GM12878 (cell line): ENCODE data around the gene ARL3. TPM values are rescaled to one million over a fixed set of nuclear protein-coding genes. Genes with fewer than 3 reads are reported as not detected.

Experiments
- ATAC-seq: fragments of 200-7000 bp; cut with Tn5 transposase; 3 replicates; pipeline ENCODE4 v1.9.1; 2020; ENCODE audit warnings: mild to moderate bottlenecking, moderate library complexity
- BruUV-seq: library from RNA; stranded (reverse); fragments of 400-500 nt; replicated peaks from 2 replicates; lab custom pipeline; 2021; lab: Mats Ljungman, UMichigan
- CTCF ChIA-PET: fragments of 300-600 bp; sonication (Branson Sonifier 250); formaldehyde crosslinking; extraction: SDS; loops from one replicate; lab custom pipeline; 2021; ENCODE audit warnings: inconsistent platforms; lab: Yijun Ruan, JAX
- POLR2A ChIA-PET: fragments of 350-600 bp; formaldehyde crosslinking; extraction: SDS; loops from one replicate; lab custom pipeline; 2021; ENCODE audit warnings: inconsistent platforms; lab: Charles Lee
- RAD21 ChIA-PET: fragments of 300-600 bp; sonication (Branson Sonifier 250); formaldehyde crosslinking; loops from one replicate; lab custom pipeline; 2023; ENCODE audit warnings: antibody characterized with exemption; ENCODE audit not compliant: unreplicated experiment; lab: Charles Lee
- SMC1A ChIA-PET: fragments of 300-600 bp; sonication (Branson Sonifier 250); formaldehyde crosslinking; loops from one replicate; lab custom pipeline; 2023; ENCODE audit not compliant: unreplicated experiment, uncharacterized antibody; lab: Charles Lee
- DNase-seq: peaks from one replicate; pipeline ENCODE4 v3.0.0-alpha.2; 2011; ENCODE audit warnings: low read depth, low spot score
- FAIRE-seq: peaks from 3 replicates; lab custom pipeline; 2011; peaks lifted over from hg19 to GRCh38; lab: Jason Lieb, UNC
- H2AFZ ChIP-seq: 2 replicates; pipeline ENCODE4 v1.6.0; 2011; ENCODE audit warnings: low read depth, low read length, control low read depth; ENCODE audit not compliant: control insufficient read depth
- H3K27ac ChIP-seq: 2 replicates; pipeline ENCODE4 v1.5.1; 2011; ENCODE audit warnings: control low read depth; ENCODE audit not compliant: control insufficient read depth, insufficient read depth
- H3K27me3 ChIP-seq, 2 experiments: replicated peaks in 1 of 2; 2 replicates each; pipeline versions ENCODE4 v1.6.0 to v1.6.1; 2011; ENCODE audit warnings: low read length in 1 of 2; ENCODE audit not compliant: control insufficient read depth in 2 of 2, insufficient read depth in 2 of 2
- H3K36me3 ChIP-seq, 2 experiments: 2 replicates each; pipeline ENCODE4 v1.5.1; 2011; ENCODE audit warnings: low read length in 1 of 2; ENCODE audit not compliant: control insufficient read depth in 2 of 2, insufficient read depth in 2 of 2
- H3K4me1 ChIP-seq: 2 replicates; pipeline ENCODE4 v1.6.1; 2011; ENCODE audit warnings: mild to moderate bottlenecking, low read length, moderate library complexity, mixed read lengths; ENCODE audit not compliant: control insufficient read depth, insufficient read depth
- H3K4me2 ChIP-seq: 2 replicates; pipeline ENCODE4 v1.6.0; 2011; ENCODE audit warnings: control low read depth; ENCODE audit not compliant: control insufficient read depth, insufficient read depth
- H3K4me3 ChIP-seq: fragments of 200-600 bp; sonication (generic); 2 replicates; pipeline ENCODE4 v1.5.1; 2016
- H3K79me2 ChIP-seq: 2 replicates; pipeline ENCODE4 v1.6.0; 2011; ENCODE audit warnings: low read length; ENCODE audit not compliant: control insufficient read depth, insufficient read depth
- H3K9ac ChIP-seq: 2 replicates; pipeline ENCODE4 v1.8.0; 2011; ENCODE audit warnings: low read length, control low read depth, mixed read lengths; ENCODE audit not compliant: control insufficient read depth, insufficient read depth
- H3K9me3 ChIP-seq: replicated peaks from 3 replicates; pipeline ENCODE4 v1.5.1; 2011; ENCODE audit warnings: mild to moderate bottlenecking, low read length; ENCODE audit not compliant: control insufficient read depth, insufficient read depth
- H4K20me1 ChIP-seq: 2 replicates; pipeline ENCODE4 v1.6.0; 2011; ENCODE audit not compliant: control insufficient read depth, insufficient read depth
- ASH2L ChIP-seq: fragments of 300-600, 200-600 bp; sonication (generic); IDR thresholded peaks from 2 replicates; pipeline ENCODE4 v1.6.1; 2017; ENCODE audit warnings: low read depth, mild to moderate bottlenecking, borderline replicate concordance
- BCL11A ChIP-seq: IDR thresholded peaks from 2 replicates; pipeline ENCODE4 v1.6.1; 2011; ENCODE audit warnings: low read depth, low read length
- ETV6 ChIP-seq, 2 experiments: fragments of 450-650 bp in 1 of 2; IDR thresholded peaks in 1 of 2; conservative IDR thresholded peaks in 1 of 2; 2 replicates each; pipeline ENCODE4 v1.6.1; 2014; ENCODE audit warnings: antibody characterized with exemption in 1 of 2, borderline replicate concordance in 1 of 2, low read depth in 1 of 2, mild to moderate bottlenecking in 1 of 2, moderate library complexity in 1 of 2
- HCFC1 ChIP-seq: fragments of 150-350 bp; IDR thresholded peaks from 2 replicates; pipeline ENCODE4 v1.6.1; 2014; ENCODE audit warnings: low read length
- POLR2A ChIP-seq: IDR thresholded peaks from 2 replicates; pipeline ENCODE4 v1.6.1; 2011; ENCODE audit warnings: low read depth, mild to moderate bottlenecking, low read length
- RAD51 ChIP-seq: fragments of 450-650 bp; IDR thresholded peaks from 2 replicates; pipeline ENCODE4 v1.6.1; 2016; ENCODE audit warnings: moderate library complexity, mild to moderate bottlenecking, inconsistent platforms
- SMARCA5 ChIP-seq: fragments of 450-650 bp; IDR thresholded peaks from 2 replicates; pipeline ENCODE4 v1.6.1; 2017; ENCODE audit warnings: mild to moderate bottlenecking
- STAT3 ChIP-seq: IDR thresholded peaks from 2 replicates; pipeline ENCODE4 v1.6.1; 2011; ENCODE audit warnings: low read depth, low read length, improper control_type of control experiment
- SUZ12 ChIP-seq: fragments of 200-600 bp; sonication (generic); IDR thresholded peaks from one replicate; pipeline ENCODE4 v1.6.1; 2018; ENCODE audit warnings: antibody characterized with exemption, mild to moderate bottlenecking; ENCODE audit not compliant: unreplicated experiment
- TARDBP ChIP-seq: IDR thresholded peaks from 2 replicates; pipeline ENCODE4 v1.6.1; 2016; ENCODE audit warnings: borderline replicate concordance
- YY1 ChIP-seq: IDR thresholded peaks from 2 replicates; pipeline ENCODE4 v1.6.1; 2011; ENCODE audit warnings: low read depth, mild to moderate bottlenecking, low read length
- ZNF217 ChIP-seq: fragments of 450-650 bp; IDR thresholded peaks from 2 replicates; pipeline ENCODE4 v1.6.1; 2017; ENCODE audit warnings: antibody characterized with exemption, mild to moderate bottlenecking
- WGBS: methylation state at CpG from one replicate; pipeline ENCODE4 v1.1.6; 2016; ENCODE audit warnings: low lambda C conversion rate; ENCODE audit not compliant: insufficient replicate concordance, insufficient coverage; ENCODE audit errors: missing lambda C conversion rate; 5-methylcytosine and 5-hydroxymethylcytosine counted together
- in situ Hi-C: fragments of 300-500 bp; cut with MboI; formaldehyde crosslinking; loops from 9 replicates; pipeline ENCODE4 v1.14.3; 2018; ENCODE audit warnings: mixed read lengths
- intact Hi-C: fragments of 100-400 bp; cut with micrococcal nuclease; formaldehyde crosslinking; loops from one replicate; pipeline ENCODE4 v1.14.2; 2022; ENCODE audit not compliant: unreplicated experiment
- polyA plus RNA-seq, 11 experiments: library from polyadenylated mRNA; depleted of rRNA in 4 of 11; unstranded in 6 of 11; stranded (reverse) in 5 of 11; fragments of >200 nt; fragmentation: Nextera tagmentation in 4 of 11; fragmentation: Illumina TruSeq in 1 of 11; extraction: Ambion mirVana in 4 of 11; extraction: Trizol in 1 of 11; gene quantifications; 1 replicate in 1 of 11; 2 replicates in 10 of 11; pipeline versions ENCODE4 v1.2.1 to v1.2.3, GENCODE V29; 2011 to 2016; ENCODE audit warnings: inconsistent platforms in 2 of 11, missing spikeins in 2 of 11, low read depth in 1 of 11
- total RNA-seq, 4 experiments: library from RNA; depleted of rRNA in 3 of 4; stranded (reverse); fragments of >200 nt in 3 of 4; fragmentation: Illumina TruSeq in 1 of 4; extraction: Trizol in 1 of 4; gene quantifications; 2 replicates each; pipeline versions ENCODE4 v1.2.1 to v1.2.3, GENCODE V29; 2013 to 2021
- TF ChIP-seq, protein P1 (sequence below): fragments of 450-650 bp; IDR thresholded peaks from 2 replicates; pipeline ENCODE4 v1.6.1; 2016; ENCODE audit warnings: mild to moderate bottlenecking
- TF ChIP-seq, protein P2 (sequence below): fragments of 150-350 bp; IDR thresholded peaks from 2 replicates; pipeline ENCODE4 v1.6.1; 2014; ENCODE audit warnings: mild to moderate bottlenecking, low read depth, low read length

The ARL3 gene
- total and polyA plus RNA-seq, 10 of the 15 experiments (the other 5 are each of a cell fraction or from before 2014, with no cell fraction given): 4.9 to 26.1 (median 11.0) TPM

GRCh38 chr10:102705531-102705930 is 8.7 kb downstream of the ARL3 start (continued):
- TF ChIP-seq, protein P1, sequence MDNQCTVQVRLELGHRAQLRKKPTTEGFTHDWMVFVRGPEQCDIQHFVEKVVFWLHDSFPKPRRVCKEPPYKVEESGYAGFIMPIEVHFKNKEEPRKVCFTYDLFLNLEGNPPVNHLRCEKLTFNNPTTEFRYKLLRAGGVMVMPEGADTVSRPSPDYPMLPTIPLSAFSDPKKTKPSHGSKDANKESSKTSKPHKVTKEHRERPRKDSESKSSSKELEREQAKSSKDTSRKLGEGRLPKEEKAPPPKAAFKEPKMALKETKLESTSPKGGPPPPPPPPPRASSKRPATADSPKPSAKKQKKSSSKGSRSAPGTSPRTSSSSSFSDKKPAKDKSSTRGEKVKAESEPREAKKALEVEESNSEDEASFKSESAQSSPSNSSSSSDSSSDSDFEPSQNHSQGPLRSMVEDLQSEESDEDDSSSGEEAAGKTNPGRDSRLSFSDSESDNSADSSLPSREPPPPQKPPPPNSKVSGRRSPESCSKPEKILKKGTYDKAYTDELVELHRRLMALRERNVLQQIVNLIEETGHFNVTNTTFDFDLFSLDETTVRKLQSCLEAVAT: no peak
- TF ChIP-seq STAT3 (no peak), HCFC1 (no peak), TARDBP (no peak), SMARCA5 (no peak)

GRCh38 chr10:102704915-102705314 is 9.3 kb downstream of the ARL3 start:
- no peak overlapping the region; the same call in 1 of the 2 replicates for H3K4me2 ChIP-seq
- no peak overlapping the region for H3K27ac ChIP-seq
- ChIA-PET CTCF (interaction anchor here (0.5 to 0.6 kb wide), 2 partner anchors 31 to 70 kb away, joined by 3 to 4 read pairs; no protein-coding TSS in a partner anchor), SMC1A (interaction anchor here (1.1 to 1.5 kb wide), 2 partner anchors 30 to 53 kb away, joined by 3 to 5 read pairs; no protein-coding TSS in a partner anchor), POLR2A (interaction anchor here (0.6 to 1.4 kb wide), 5 partner anchors 9 to 97 kb away, joined by 3 to 5 read pairs (median 3); partner anchors contain the start of gene ARL3), RAD21 (no interaction called here)
- H3K4me3 ChIP-seq: no peak overlapping the region
- FAIRE-seq (no peak), DNase-seq (no peak), ATAC-seq (no peak)
- H3K9ac ChIP-seq: no peak overlapping the region
- in situ Hi-C loops: no loop called here
- H3K36me3 ChIP-seq: peaks cover 0 to 2% of the 10 kb centered on the region in 2 experiments; a peak in 3 of 4 replicates
- intact Hi-C loops: no loop called here
- no peak for TF ChIP-seq BCL11A
- TF ChIP-seq ASH2L: no peak
- TF ChIP-seq POLR2A: no peak
- TF ChIP-seq, protein P2, sequence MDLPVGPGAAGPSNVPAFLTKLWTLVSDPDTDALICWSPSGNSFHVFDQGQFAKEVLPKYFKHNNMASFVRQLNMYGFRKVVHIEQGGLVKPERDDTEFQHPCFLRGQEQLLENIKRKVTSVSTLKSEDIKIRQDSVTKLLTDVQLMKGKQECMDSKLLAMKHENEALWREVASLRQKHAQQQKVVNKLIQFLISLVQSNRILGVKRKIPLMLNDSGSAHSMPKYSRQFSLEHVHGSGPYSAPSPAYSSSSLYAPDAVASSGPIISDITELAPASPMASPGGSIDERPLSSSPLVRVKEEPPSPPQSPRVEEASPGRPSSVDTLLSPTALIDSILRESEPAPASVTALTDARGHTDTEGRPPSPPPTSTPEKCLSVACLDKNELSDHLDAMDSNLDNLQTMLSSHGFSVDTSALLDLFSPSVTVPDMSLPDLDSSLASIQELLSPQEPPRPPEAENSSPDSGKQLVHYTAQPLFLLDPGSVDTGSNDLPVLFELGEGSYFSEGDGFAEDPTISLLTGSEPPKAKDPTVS: no peak
- no peak for TF ChIP-seq ETV6 (conservative IDR thresholded peaks at IDR 0.05 in 1 of 2, IDR thresholded peaks at IDR 0.05 in 1 of 2; ENCODE audit: borderline replicate concordance in 1 of 2, low read depth in 1 of 2)
- TF ChIP-seq SUZ12: no peak
- TF ChIP-seq YY1: no peak
- no peak for TF ChIP-seq ZNF217
- TF ChIP-seq RAD51: no peak
- H2AFZ ChIP-seq: no peak overlapping the region
- BruUV-seq: no TSS peak
- peaks cover 14% of the 10 kb centered on the region for H3K79me2 ChIP-seq
- no peaks in the 10 kb centered on the region for H3K27me3 ChIP-seq
- peaks cover 6% of the 10 kb centered on the region for H3K4me1 ChIP-seq
- 83% methylated on average over 6 of the region's 6 CpGs for WGBS
- H4K20me1 ChIP-seq: no peaks in the 10 kb centered on the region
- no peaks in the 10 kb centered on the region for H3K9me3 ChIP-seq
